Measurements from ENCODE around the gene CHPF. TPM values are rescaled to one million over a fixed set of nuclear protein-coding genes. Genes with fewer than 3 reads are reported as not detected.

Gene CHPF
- total and polyA plus RNA-seq, 5 donors: 92.6 to 145 (median 105) TPM

GRCh38 chr2:219538956-219539788, 4.4 kb downstream of the CHPF start:
- WGBS: 89% methylated on average over 32 of the region's 32 CpGs
- no peaks in the 10 kb centered on the region for H3K27me3 ChIP-seq (ENCODE audit: control insufficient read depth, insufficient read depth)
- no peak overlapping the region for H3K27ac ChIP-seq (ENCODE audit: low read length)
- ATAC-seq (no peak), DNase-seq (peak in 1 of 3 donors; percentile 50)
- intact Hi-C loops (cut with DNase I): loop anchor here in 1 of 4 donors (5.0 kb wide), 1 partner anchor 47 kb away; no protein-coding TSS in a partner anchor
- H3K9me3 ChIP-seq (ENCODE audit: control insufficient read depth, low read length): no peaks in the 10 kb centered on the region
- no peak overlapping the region for H3K4me3 ChIP-seq (ENCODE audit: low read length)
- H3K4me1 ChIP-seq (ENCODE audit: control insufficient read depth, insufficient read depth, low read length): no peaks in the 10 kb centered on the region

DNA sequence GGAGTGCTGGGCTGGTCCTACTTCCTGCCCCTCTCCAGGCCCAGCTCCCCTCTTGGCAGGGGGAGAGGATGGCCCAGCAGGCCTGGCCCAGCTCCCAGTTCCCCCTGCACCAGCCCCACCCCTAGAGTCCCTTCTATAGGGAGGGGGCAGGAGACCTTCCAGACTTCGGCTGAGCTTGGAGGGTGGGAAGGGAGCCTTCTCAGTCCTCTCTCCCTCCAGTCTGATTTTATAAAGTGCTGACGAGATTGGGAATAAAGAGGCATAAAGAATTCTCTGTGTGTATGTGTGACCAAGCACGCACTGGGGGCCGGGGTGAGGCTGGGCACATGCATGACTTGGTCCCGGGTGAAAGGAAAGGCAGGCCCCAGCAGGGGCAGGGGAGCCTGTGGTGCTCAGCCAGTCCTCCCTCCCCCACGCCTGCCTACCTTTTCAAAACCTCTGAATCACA, 5.1 kb downstream of the CHPF start:
- H3K27me3 ChIP-seq (ENCODE audit: control insufficient read depth, insufficient read depth): no peaks in the 10 kb centered on the region

DNA sequence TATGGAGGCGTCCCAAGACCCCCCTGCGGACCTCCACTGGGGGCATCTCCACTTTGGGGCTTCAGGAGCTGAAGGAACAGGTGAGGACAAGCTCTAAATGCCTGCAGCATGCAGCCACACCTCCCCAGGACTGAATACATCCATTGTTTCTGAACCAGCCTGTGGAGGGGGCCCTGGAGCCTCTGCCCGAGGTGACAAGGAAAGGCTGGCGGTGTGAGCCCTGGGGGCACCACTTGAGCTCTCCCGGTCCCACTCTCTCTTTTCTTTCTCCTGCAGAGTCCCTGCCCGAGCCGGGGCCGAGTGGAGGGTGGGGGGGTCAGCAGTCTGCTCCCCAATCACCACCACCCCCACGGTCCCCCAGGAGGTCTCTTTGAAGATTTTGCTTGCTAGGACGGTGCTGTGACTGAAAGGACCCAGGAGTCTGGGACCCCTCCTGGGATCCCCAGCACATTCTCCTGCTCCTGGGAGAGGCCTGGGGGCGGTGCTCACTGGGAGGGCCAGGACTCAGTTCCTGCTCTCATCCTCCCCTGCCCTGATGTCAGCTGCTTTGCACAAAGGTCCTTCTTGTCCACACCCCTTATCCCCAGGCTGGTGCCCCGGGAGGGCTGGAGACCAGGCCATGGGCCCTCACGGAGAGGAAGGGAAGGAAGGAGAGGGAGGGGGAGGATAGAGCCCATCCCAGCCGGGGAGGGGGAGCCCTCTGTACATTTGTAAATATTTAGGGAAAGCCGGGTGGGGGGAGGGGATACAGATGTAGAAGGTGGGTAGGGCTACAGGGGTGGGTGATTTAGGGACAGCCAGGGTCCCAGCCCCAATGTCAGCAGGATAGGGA, 5.7 kb downstream of the CHPF start:
- no peak for ATAC-seq
- WGBS: 42% methylated on average over 13 of the region's 15 CpGs
- no peaks in the 10 kb centered on the region for H3K4me1 ChIP-seq (ENCODE audit: control insufficient read depth, insufficient read depth, low read length)
- intact Hi-C loops (cut with DNase I): loop anchor here in 1 of 4 donors (5.0 kb wide), 1 partner anchor 46 kb away; no protein-coding TSS in a partner anchor
- no peaks in the 10 kb centered on the region for H3K9me3 ChIP-seq (ENCODE audit: control insufficient read depth, low read length)
- no peak overlapping the region for H3K27ac ChIP-seq (ENCODE audit: low read length)
- no peak overlapping the region for H3K4me3 ChIP-seq (ENCODE audit: low read length)
- no peaks in the 10 kb centered on the region for H3K27me3 ChIP-seq (ENCODE audit: control insufficient read depth, insufficient read depth)
- no peak for DNase-seq

More for the DNA sequence above, 5.1 kb downstream of the CHPF start:
- 40% methylated on average over 6 of the region's 6 CpGs for WGBS
- ATAC-seq (no peak), DNase-seq (no peak)
- Histone ChIP-seq H3K4me3 (ENCODE audit: low read length) (no peak overlapping the region), H3K27ac (ENCODE audit: low read length) (no peak overlapping the region), H3K9me3 (ENCODE audit: control insufficient read depth, low read length) (no peaks in the 10 kb centered on the region), H3K4me1 (ENCODE audit: control insufficient read depth, insufficient read depth, low read length) (no peaks in the 10 kb centered on the region)
- intact Hi-C loops (cut with DNase I): loop anchor here in 1 of 4 donors (5.0 kb wide), 1 partner anchor 46 kb away; no protein-coding TSS in a partner anchor

- Histone ChIP-seq H3K27me3 (ENCODE audit: control insufficient read depth, insufficient read depth) (no peaks in the 10 kb centered on the region), H3K27ac (ENCODE audit: low read length) (no peak overlapping the region), H3K9me3 (ENCODE audit: control insufficient read depth, low read length) (no peaks in the 10 kb centered on the region), H3K4me3 (ENCODE audit: low read length) (no peak overlapping the region), H3K4me1 (ENCODE audit: control insufficient read depth, insufficient read depth, low read length) (no peaks in the 10 kb centered on the region)
- no peak for DNase-seq
- intact Hi-C loops (cut with DNase I): loop anchor here in 1 of 4 donors (5.0 kb wide), 1 partner anchor 45 kb away; no protein-coding TSS in a partner anchor
- no peak for ATAC-seq
- WGBS: 47% methylated on average over 9 of the region's 9 CpGs
These were observed 6.6 kb downstream of the CHPF start for GRCh38 chr2:219536967-219537366.

GRCh38 chr2:219536425-219536824, 7.2 kb downstream of the CHPF start:
- no peak for ATAC-seq
- Histone ChIP-seq H3K27ac (ENCODE audit: low read length) (no peak overlapping the region), H3K27me3 (ENCODE audit: control insufficient read depth, insufficient read depth) (no peaks in the 10 kb centered on the region), H3K4me3 (ENCODE audit: low read length) (no peak overlapping the region), H3K9me3 (ENCODE audit: control insufficient read depth, low read length) (no peaks in the 10 kb centered on the region), H3K4me1 (ENCODE audit: control insufficient read depth, insufficient read depth, low read length) (no peaks in the 10 kb centered on the region)
- DNase-seq: no peak
- 79% methylated on average over 16 of the region's 16 CpGs for WGBS
- intact Hi-C loops (cut with DNase I): loop anchor here in 1 of 4 donors (5.0 kb wide), 1 partner anchor 44 kb away; no protein-coding TSS in a partner anchor

GRCh38 chr2:219533930-219534661, 9.5 kb downstream of the CHPF start:
- Histone ChIP-seq H3K9me3 (ENCODE audit: control insufficient read depth, low read length) (no peaks in the 10 kb centered on the region), H3K4me1 (ENCODE audit: control insufficient read depth, insufficient read depth, low read length) (no peaks in the 10 kb centered on the region), H3K27ac (ENCODE audit: low read length) (no peak overlapping the region), H3K27me3 (ENCODE audit: control insufficient read depth, insufficient read depth) (no peaks in the 10 kb centered on the region), H3K4me3 (ENCODE audit: low read length) (no peak overlapping the region)
- no peak for ATAC-seq
- intact Hi-C loops (cut with DNase I): no loop called here
- DNase-seq: no peak
- WGBS: 90% methylated on average over 6 of the region's 6 CpGs

GRCh38 chr2:219532378-219532649, 11.3 kb downstream of the CHPF start:
- Histone ChIP-seq H3K4me1 (ENCODE audit: control insufficient read depth, insufficient read depth, low read length) (no peaks in the 10 kb centered on the region), H3K27ac (ENCODE audit: low read length) (no peak overlapping the region), H3K9me3 (ENCODE audit: control insufficient read depth, low read length) (no peaks in the 10 kb centered on the region), H3K4me3 (ENCODE audit: low read length) (no peak overlapping the region), H3K27me3 (ENCODE audit: control insufficient read depth, insufficient read depth) (no peaks in the 10 kb centered on the region)
- 87% methylated on average over 8 of the region's 8 CpGs for WGBS
- intact Hi-C loops (cut with DNase I): no loop called here
- ATAC-seq (no peak), DNase-seq (peak in 1 of 3 donors; percentile 9)

DNA sequence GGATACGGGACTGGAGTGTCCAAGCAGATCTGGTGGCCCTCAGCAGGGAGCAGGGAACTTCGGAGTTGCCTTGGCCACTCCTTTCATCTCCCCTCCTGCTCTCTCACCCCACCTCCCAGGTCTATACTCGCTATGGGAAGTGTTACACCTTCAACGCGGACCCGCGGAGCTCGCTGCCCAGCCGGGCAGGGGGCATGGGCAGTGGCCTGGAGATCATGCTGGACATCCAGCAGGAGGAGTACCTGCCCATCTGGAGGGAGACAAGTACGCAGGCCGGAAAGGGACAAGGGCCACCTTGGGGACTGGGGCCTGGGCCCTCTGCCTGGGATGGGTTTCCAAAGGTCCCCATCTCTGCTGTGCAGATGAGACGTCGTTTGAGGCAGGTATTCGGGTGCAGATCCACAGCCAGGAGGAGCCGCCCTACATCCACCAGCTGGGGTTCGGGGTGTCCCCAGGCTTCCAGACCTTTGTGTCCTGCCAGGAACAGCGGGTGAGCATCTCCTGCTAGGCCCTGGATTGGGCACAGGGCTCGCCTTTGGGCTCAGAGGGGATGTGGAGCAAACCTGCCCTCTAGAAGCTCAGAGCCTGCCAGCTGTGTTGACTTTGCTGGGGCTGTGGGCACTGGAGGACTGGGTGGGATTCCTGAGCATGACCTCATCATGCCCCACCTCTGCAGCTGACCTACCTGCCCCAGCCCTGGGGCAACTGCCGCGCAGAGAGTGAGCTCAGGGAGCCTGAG, 11.8 kb downstream of the CHPF start:
- H3K4me1 ChIP-seq (ENCODE audit: control insufficient read depth, insufficient read depth, low read length): no peaks in the 10 kb centered on the region
- intact Hi-C loops (cut with DNase I): loop anchor here in 3 of 4 donors (2.0 kb wide), 2 partner anchors 55 to 129 kb away; no protein-coding TSS in a partner anchor
- H3K9me3 ChIP-seq (ENCODE audit: control insufficient read depth, low read length): no peaks in the 10 kb centered on the region
- H3K27ac ChIP-seq (ENCODE audit: low read length): no peak overlapping the region
- H3K27me3 ChIP-seq (ENCODE audit: control insufficient read depth, insufficient read depth): no peaks in the 10 kb centered on the region
- 78% methylated on average over 20 of the region's 20 CpGs for WGBS
- DNase-seq: peak in 1 of 3 donors; percentile 10
- no peak for ATAC-seq
- H3K4me3 ChIP-seq (ENCODE audit: low read length): no peak overlapping the region

GRCh38 chr2:219530048-219530963, 13.3 kb downstream of the CHPF start:
- Histone ChIP-seq H3K9me3 (ENCODE audit: control insufficient read depth, low read length) (no peaks in the 10 kb centered on the region), H3K27ac (ENCODE audit: low read length) (no peak overlapping the region), H3K4me1 (ENCODE audit: control insufficient read depth, insufficient read depth, low read length) (peaks cover 2% of the 10 kb centered on the region), H3K27me3 (ENCODE audit: control insufficient read depth, insufficient read depth) (no peaks in the 10 kb centered on the region), H3K4me3 (ENCODE audit: low read length) (no peak overlapping the region)
- DNase-seq (peak; percentile 86 to 96 (median 90)), ATAC-seq (peak; percentile 77 to 83)
- intact Hi-C loops (cut with DNase I): loop anchor here in 3 of 4 donors (2.0 kb wide), 2 partner anchors 54 to 128 kb away; no protein-coding TSS in a partner anchor
- 12% methylated on average over 21 of the region's 21 CpGs for WGBS
